Measurements from ENCODE around the gene FXYD3. TPM values are rescaled to one million over a fixed set of nuclear protein-coding genes. Genes with fewer than 3 reads are reported as not detected.

FXYD3 gene
- polyA plus RNA-seq, 1 experiment: not detected

DNA sequence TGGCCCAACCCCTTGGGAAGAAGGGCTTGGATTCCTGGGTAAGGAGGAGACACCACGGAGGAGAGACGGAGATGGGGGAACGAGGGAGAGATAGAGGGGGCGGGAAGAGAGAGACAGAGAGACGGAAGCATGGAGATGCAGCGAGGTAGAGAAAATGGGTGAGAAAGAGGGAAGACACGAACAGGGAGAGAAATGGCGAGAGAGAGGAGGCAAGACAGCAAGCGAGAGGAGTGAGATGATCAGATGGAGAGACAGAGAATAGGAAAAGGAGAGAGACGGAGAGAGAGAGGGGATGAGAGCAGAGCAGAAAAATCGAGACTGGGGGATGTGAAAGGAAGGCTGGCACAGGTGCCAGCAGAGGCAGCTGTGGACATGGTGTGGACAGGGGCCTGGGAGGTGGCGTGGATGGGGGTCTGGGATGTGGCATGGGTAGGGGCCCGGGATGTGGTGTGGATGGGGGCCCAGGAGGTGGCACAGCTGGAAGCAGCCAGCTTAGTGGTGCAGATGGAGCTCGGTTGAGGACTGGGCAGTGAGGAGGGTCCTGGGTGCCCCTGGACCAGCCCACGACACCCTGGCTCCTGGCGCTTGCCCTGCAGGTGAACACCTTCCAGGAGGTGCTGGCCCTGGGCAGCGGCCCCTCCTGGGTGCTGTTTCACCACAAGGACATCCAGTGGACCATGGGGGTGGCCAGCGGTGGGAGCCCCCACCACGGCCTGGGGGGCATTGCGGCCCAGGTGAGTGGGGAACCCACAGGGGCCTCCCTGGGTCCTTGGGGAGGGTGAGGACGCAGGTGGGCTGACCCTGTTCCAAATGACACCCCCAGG, 40.2 kb upstream of the FXYD3 start:
- Histone ChIP-seq H3K27me3 (ENCODE audit: control insufficient read depth, insufficient read depth, low read length) (peaks cover 1% of the 10 kb centered on the region; the same call in 1 of the 2 replicates), H3K36me3 (ENCODE audit: control insufficient read depth, insufficient read depth, low read length) (no peaks in the 10 kb centered on the region), H3K4me3 (ENCODE audit: low read depth, low read length) (no peak overlapping the region)
- POLR2A ChIA-PET: no interaction called here
- TF ChIP-seq, protein P1, sequence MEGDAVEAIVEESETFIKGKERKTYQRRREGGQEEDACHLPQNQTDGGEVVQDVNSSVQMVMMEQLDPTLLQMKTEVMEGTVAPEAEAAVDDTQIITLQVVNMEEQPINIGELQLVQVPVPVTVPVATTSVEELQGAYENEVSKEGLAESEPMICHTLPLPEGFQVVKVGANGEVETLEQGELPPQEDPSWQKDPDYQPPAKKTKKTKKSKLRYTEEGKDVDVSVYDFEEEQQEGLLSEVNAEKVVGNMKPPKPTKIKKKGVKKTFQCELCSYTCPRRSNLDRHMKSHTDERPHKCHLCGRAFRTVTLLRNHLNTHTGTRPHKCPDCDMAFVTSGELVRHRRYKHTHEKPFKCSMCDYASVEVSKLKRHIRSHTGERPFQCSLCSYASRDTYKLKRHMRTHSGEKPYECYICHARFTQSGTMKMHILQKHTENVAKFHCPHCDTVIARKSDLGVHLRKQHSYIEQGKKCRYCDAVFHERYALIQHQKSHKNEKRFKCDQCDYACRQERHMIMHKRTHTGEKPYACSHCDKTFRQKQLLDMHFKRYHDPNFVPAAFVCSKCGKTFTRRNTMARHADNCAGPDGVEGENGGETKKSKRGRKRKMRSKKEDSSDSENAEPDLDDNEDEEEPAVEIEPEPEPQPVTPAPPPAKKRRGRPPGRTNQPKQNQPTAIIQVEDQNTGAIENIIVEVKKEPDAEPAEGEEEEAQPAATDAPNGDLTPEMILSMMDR (IDR thresholded peaks at IDR 0.05; ENCODE audit: insufficient read depth, low read depth, low read length): no peak
- CTCF ChIA-PET: interaction anchor here (0.7 to 0.8 kb wide), 2 partner anchors 8 to 16 kb away, joined by 3 read pairs; no protein-coding TSS in a partner anchor
- DNase-seq (ENCODE audit: low read depth): no peak

DNA sequence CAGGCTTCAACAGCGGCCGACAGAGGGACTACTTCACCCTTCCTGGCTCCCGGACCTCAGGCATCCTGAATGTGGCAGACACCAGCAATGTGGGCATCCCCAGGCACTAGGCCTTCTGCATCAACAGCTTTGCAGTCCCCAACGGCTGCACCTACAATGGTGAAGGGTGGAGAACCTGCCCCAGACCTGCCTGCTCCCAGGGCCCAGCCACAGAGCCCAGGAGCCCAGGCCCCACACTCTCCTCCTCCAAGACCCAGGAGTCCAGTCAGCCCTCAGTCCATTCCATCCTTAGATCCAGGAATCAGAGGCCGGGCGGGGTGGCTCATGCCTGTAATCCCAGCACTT, 39.6 kb upstream of the FXYD3 start:
- ChIA-PET POLR2A (no interaction called here), CTCF (interaction anchor here (0.8 kb wide), 1 partner anchor 9 kb away, joined by 3 read pairs; no protein-coding TSS in a partner anchor)
- no peak for DNase-seq (ENCODE audit: low read depth)
- Histone ChIP-seq H3K36me3 (ENCODE audit: control insufficient read depth, insufficient read depth, low read length) (no peaks in the 10 kb centered on the region), H3K4me3 (ENCODE audit: low read depth, low read length) (no peak overlapping the region), H3K27me3 (ENCODE audit: control insufficient read depth, insufficient read depth, low read length) (peaks cover 1% of the 10 kb centered on the region; the same call in 1 of the 2 replicates)
- TF ChIP-seq, protein P1 (IDR thresholded peaks at IDR 0.05; ENCODE audit: insufficient read depth, low read depth, low read length): no peak

- CTCF ChIA-PET: no interaction called here
- Histone ChIP-seq H3K36me3 (ENCODE audit: control insufficient read depth, insufficient read depth, low read length) (no peaks in the 10 kb centered on the region), H3K4me3 (ENCODE audit: low read depth, low read length) (no peak overlapping the region), H3K27me3 (ENCODE audit: control insufficient read depth, insufficient read depth, low read length) (peaks cover 1% of the 10 kb centered on the region; the same call in 1 of the 2 replicates)
- no peak for DNase-seq (ENCODE audit: low read depth)
- POLR2A ChIA-PET: no interaction called here
- TF ChIP-seq, protein P1 (IDR thresholded peaks at IDR 0.05; ENCODE audit: insufficient read depth, low read depth, low read length): no peak
Measured at GRCh38 chr19:35076657-35077056, 39.0 kb upstream of the FXYD3 start.

DNA sequence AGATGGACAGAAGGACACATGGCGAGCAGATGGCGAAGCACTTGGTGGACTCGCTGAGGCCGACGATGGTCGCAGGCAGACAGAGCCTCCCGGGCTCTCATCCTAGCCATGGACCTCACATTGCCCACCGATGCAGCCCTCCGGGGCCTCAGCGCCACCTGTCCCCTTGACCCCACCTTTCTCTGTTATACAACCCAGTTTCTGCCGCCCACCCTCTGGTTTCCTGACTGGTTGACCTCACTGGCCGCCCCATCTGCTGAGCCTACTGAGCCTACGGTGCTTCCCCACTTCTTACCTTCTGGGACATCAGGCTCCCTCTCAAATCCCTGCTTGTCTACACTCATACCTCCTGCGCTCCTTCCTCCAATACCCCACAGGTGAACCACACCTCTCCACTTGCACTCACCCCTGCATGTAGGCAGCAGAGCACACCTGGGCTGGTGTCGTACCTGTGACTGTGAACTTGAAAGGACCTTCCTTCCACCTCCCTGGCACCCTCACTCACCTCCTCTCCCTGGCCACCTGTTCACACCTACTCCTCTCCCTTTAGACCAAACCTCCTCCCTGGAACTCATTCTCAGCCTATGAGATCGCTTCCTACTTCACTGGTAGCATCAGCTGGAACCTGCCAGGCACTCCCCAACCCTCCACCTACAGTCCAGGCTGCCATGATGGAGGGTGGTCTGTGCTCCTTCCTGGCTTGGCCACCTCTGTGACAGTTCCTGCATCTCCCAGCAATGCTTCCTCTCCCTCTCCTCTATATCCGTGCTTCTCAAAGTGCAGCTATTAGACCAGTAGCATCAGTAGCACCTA, 38.0 kb upstream of the FXYD3 start:
- Histone ChIP-seq H3K4me3 (ENCODE audit: low read depth, low read length) (no peak overlapping the region), H3K27me3 (ENCODE audit: control insufficient read depth, insufficient read depth, low read length) (peaks cover 1% of the 10 kb centered on the region; the same call in 1 of the 2 replicates), H3K36me3 (ENCODE audit: control insufficient read depth, insufficient read depth, low read length) (no peaks in the 10 kb centered on the region)
- TF ChIP-seq, protein P1 (IDR thresholded peaks at IDR 0.05; ENCODE audit: insufficient read depth, low read depth, low read length): no peak
- CTCF ChIA-PET: interaction anchor here (1.1 to 1.3 kb wide), 2 partner anchors 11 to 13 kb away, joined by 3 to 5 read pairs; no protein-coding TSS in a partner anchor
- no peak for DNase-seq (ENCODE audit: low read depth)
- POLR2A ChIA-PET: no interaction called here

DNA sequence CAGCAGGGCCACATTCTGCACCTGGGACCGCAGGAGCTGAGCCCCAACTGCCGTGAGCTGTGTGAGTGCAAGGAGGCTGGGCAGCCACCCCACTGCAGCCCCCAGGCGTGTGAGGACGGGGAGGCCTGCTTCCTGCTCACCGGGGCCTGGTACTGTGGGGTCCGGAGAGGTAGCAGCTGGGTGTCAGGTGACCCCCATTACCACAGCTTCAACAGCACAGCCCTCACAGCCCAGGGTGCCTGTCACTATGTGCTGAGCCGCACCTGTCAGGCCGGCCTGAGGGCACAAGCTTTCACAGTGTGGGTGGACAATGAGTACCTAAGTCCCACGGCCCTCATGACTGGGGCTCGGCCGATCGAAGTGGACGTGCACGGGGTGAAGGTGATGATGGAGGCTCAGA, 35.8 kb upstream of the FXYD3 start:
- ChIA-PET CTCF (interaction anchor here (0.9 kb wide), 1 partner anchor 14 kb away, joined by 3 read pairs; no protein-coding TSS in a partner anchor), POLR2A (no interaction called here)
- Histone ChIP-seq H3K36me3 (ENCODE audit: control insufficient read depth, insufficient read depth, low read length) (no peaks in the 10 kb centered on the region), H3K4me3 (ENCODE audit: low read depth, low read length) (no peak overlapping the region), H3K27me3 (ENCODE audit: control insufficient read depth, insufficient read depth, low read length) (no peaks in the 10 kb centered on the region)
- no peak for DNase-seq (ENCODE audit: low read depth)
- TF ChIP-seq, protein P1 (IDR thresholded peaks at IDR 0.05; ENCODE audit: insufficient read depth, low read depth, low read length): no peak
